ENCODE data around the gene SV2C. TPM values are rescaled to one million over a fixed set of nuclear protein-coding genes. Genes with fewer than 3 reads are reported as not detected.
A peak's percentile ranks its signal among the peaks of the same experiment; 100 is the strongest.

Gene SV2C
- total and polyA plus RNA-seq, 2 of the 13 experiments (the other 11 are each of a cell fraction or from before 2014, with no cell fraction given), result not detected

DNA sequence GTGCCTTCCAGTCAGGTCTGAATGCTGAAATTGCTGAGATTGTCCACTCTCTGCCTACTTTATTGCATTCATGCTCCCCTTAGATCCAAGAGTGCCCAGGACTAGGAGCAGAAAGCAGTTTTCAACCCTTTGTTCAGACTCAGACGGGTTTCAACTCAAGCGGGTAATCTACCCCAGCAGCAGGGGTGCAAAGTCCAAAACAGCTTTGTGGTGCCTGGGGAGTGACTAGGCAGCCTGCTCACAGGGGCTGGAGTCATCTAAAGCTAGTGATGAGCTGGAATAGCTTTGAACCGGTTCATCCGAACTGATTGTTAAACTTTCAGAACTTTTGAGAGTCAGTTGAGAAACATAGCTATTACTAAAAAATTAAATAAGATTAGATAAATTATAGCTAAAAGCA lies 248.9 kb downstream of the SV2C start (continued):
- TF ChIP-seq, protein P1, sequence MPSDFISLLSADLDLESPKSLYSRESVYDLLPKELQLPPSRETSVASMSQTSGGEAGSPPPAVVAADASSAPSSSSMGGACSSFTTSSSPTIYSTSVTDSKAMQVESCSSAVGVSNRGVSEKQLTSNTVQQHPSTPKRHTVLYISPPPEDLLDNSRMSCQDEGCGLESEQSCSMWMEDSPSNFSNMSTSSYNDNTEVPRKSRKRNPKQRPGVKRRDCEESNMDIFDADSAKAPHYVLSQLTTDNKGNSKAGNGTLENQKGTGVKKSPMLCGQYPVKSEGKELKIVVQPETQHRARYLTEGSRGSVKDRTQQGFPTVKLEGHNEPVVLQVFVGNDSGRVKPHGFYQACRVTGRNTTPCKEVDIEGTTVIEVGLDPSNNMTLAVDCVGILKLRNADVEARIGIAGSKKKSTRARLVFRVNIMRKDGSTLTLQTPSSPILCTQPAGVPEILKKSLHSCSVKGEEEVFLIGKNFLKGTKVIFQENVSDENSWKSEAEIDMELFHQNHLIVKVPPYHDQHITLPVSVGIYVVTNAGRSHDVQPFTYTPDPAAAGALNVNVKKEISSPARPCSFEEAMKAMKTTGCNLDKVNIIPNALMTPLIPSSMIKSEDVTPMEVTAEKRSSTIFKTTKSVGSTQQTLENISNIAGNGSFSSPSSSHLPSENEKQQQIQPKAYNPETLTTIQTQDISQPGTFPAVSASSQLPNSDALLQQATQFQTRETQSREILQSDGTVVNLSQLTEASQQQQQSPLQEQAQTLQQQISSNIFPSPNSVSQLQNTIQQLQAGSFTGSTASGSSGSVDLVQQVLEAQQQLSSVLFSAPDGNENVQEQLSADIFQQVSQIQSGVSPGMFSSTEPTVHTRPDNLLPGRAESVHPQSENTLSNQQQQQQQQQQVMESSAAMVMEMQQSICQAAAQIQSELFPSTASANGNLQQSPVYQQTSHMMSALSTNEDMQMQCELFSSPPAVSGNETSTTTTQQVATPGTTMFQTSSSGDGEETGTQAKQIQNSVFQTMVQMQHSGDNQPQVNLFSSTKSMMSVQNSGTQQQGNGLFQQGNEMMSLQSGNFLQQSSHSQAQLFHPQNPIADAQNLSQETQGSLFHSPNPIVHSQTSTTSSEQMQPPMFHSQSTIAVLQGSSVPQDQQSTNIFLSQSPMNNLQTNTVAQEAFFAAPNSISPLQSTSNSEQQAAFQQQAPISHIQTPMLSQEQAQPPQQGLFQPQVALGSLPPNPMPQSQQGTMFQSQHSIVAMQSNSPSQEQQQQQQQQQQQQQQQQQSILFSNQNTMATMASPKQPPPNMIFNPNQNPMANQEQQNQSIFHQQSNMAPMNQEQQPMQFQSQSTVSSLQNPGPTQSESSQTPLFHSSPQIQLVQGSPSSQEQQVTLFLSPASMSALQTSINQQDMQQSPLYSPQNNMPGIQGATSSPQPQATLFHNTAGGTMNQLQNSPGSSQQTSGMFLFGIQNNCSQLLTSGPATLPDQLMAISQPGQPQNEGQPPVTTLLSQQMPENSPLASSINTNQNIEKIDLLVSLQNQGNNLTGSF (CRISPR knock-in tag; IDR thresholded peaks at IDR 0.05), result no peak
- 0 out of 2 replicates have a peak, but pooled peaks have one; percentile 23 for TF ChIP-seq ZBTB7B (CRISPR knock-in tag; IDR thresholded peaks at IDR 0.05)
- TF ChIP-seq YEATS2 (CRISPR knock-in tag; IDR thresholded peaks at IDR 0.05; ENCODE audit: borderline replicate concordance), result no peak
- TF ChIP-seq ZNF567 (CRISPR knock-in tag; IDR thresholded peaks at IDR 0.05; ENCODE audit: borderline replicate concordance), result no peak
- no peak for TF ChIP-seq ZNF207 (IDR thresholded peaks at IDR 0.05; ENCODE audit: borderline replicate concordance)
- TF ChIP-seq, protein P2, sequence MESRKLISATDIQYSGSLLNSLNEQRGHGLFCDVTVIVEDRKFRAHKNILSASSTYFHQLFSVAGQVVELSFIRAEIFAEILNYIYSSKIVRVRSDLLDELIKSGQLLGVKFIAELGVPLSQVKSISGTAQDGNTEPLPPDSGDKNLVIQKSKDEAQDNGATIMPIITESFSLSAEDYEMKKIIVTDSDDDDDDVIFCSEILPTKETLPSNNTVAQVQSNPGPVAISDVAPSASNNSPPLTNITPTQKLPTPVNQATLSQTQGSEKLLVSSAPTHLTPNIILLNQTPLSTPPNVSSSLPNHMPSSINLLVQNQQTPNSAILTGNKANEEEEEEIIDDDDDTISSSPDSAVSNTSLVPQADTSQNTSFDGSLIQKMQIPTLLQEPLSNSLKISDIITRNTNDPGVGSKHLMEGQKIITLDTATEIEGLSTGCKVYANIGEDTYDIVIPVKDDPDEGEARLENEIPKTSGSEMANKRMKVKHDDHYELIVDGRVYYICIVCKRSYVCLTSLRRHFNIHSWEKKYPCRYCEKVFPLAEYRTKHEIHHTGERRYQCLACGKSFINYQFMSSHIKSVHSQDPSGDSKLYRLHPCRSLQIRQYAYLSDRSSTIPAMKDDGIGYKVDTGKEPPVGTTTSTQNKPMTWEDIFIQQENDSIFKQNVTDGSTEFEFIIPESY (CRISPR knock-in tag; IDR thresholded peaks at IDR 0.05), result no peak
- TF ChIP-seq HNF4A (CRISPR knock-in tag; IDR thresholded peaks at IDR 0.05), result peak; percentile 89
- no peak for TF ChIP-seq KDM1A (CRISPR knock-in tag; IDR thresholded peaks at IDR 0.05)
- peak; percentile 50 for TF ChIP-seq SALL1 (CRISPR knock-in tag; IDR thresholded peaks at IDR 0.05)
- no peak for TF ChIP-seq HNRNPLL (IDR thresholded peaks at IDR 0.05; ENCODE audit: low read depth, low read length, poor library complexity, severe bottlenecking)
- TF ChIP-seq ZNF891 (CRISPR knock-in tag; IDR thresholded peaks at IDR 0.05), result no peak
- no peak; the same call in 1 of the 2 replicates for TF ChIP-seq EHMT2 (IDR thresholded peaks at IDR 0.05; ENCODE audit: borderline replicate concordance, low read depth, low read length)
- TF ChIP-seq ZNF224 (CRISPR knock-in tag; IDR thresholded peaks at IDR 0.05), result no peak
- no peak for TF ChIP-seq ARNTL (CRISPR knock-in tag; IDR thresholded peaks at IDR 0.05)
- TF ChIP-seq CREB1 (IDR thresholded peaks at IDR 0.05), result no peak
- TF ChIP-seq CREB1 (CRISPR knock-in tag; IDR thresholded peaks at IDR 0.05), result no peak
- TF ChIP-seq ZNF431 (CRISPR knock-in tag; IDR thresholded peaks at IDR 0.05; ENCODE audit: borderline replicate concordance, low read depth), result no peak
- TF ChIP-seq CCAR2 (optimal IDR thresholded peaks at IDR 0.05; ENCODE audit: low read depth, low read length), result no peak
- TF ChIP-seq ZNF556 (CRISPR knock-in tag; IDR thresholded peaks at IDR 0.05; ENCODE audit: borderline replicate concordance), result no peak
- TF ChIP-seq ZEB1 (IDR thresholded peaks at IDR 0.05; ENCODE audit: insufficient replicate concordance, low read depth), result no peak
- no peak for TF ChIP-seq ZFP36L2 (CRISPR knock-in tag; IDR thresholded peaks at IDR 0.05)
- peak; percentile 14; the same call in 1 of the 2 replicates for TF ChIP-seq SOX5 (CRISPR knock-in tag; IDR thresholded peaks at IDR 0.05; ENCODE audit: borderline replicate concordance)
- no peak for TF ChIP-seq NPAS2 (CRISPR knock-in tag; IDR thresholded peaks at IDR 0.05; ENCODE audit: borderline replicate concordance)
- TF ChIP-seq, protein P3, sequence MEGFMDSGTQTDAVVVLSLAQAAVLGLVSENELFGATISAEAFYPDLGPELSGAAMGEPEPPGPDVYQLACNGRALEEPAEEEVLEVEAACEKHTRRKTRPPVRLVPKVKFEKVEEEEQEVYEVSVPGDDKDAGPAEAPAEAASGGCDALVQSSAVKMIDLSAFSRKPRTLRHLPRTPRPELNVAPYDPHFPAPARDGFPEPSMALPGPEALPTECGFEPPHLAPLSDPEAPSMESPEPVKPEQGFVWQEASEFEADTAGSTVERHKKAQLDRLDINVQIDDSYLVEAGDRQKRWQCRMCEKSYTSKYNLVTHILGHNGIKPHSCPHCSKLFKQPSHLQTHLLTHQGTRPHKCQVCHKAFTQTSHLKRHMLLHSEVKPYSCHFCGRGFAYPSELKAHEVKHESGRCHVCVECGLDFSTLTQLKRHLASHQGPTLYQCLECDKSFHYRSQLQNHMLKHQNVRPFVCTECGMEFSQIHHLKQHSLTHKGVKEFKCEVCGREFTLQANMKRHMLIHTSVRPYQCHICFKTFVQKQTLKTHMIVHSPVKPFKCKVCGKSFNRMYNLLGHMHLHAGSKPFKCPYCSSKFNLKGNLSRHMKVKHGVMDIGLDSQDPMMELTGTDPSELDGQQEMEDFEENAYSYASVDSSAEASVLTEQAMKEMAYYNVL (CRISPR knock-in tag; IDR thresholded peaks at IDR 0.05; ENCODE audit: borderline replicate concordance), result no peak
